OCI-LY1 (cell line): ENCODE data around the gene SGTB.

Experiments
- H2AFZ ChIP-seq: fragments of 200-600 bp; sonication (generic), shearing (Covaris generic); 2 replicates; pipeline ENCODE4 v1.6.0; 2014; ENCODE audit warnings: antibody characterized with exemption, mild to moderate bottlenecking, low read length
- H3F3A ChIP-seq: fragments of 200-600 bp; sonication (generic), shearing (Covaris generic); 2 replicates; pipeline ENCODE4 v1.6.0; 2014; ENCODE audit warnings: mild to moderate bottlenecking, antibody characterized with exemption, low read length, moderate library complexity; ENCODE audit not compliant: insufficient read depth
- H3K27ac ChIP-seq: fragments of 200-600 bp; sonication (generic); 2 replicates; pipeline ENCODE4 v1.5.1; 2014; ENCODE audit warnings: low read length, mixed run types, mild to moderate bottlenecking, low read depth; ENCODE audit not compliant: poor library complexity, severe bottlenecking
- H3K27me3 ChIP-seq: fragments of 200-600 bp; sonication (generic); 2 replicates; pipeline ENCODE4 v1.6.0; 2014; ENCODE audit warnings: antibody characterized with exemption, mild to moderate bottlenecking, low read length, moderate library complexity; ENCODE audit not compliant: insufficient read depth
- H3K36me3 ChIP-seq: fragments of 200-600 bp; sonication (generic); 2 replicates; pipeline ENCODE4 v1.6.1; 2014; ENCODE audit warnings: mild to moderate bottlenecking, antibody characterized with exemption, low read length, moderate library complexity, mixed read lengths; ENCODE audit not compliant: insufficient read depth
- H3K4me1 ChIP-seq: fragments of 200-600 bp; sonication (generic); 2 replicates; pipeline ENCODE4 v1.5.1; 2014; ENCODE audit warnings: mild to moderate bottlenecking, low read length, moderate library complexity; ENCODE audit not compliant: insufficient read depth, severe bottlenecking
- H3K4me2 ChIP-seq: fragments of 200-600 bp; sonication (generic), shearing (Covaris generic); 2 replicates; pipeline ENCODE4 v1.6.1; 2014; ENCODE audit warnings: low read length
- H3K4me3 ChIP-seq: fragments of 200-600 bp; sonication (generic); 2 replicates; pipeline ENCODE4 v1.5.1; 2014; ENCODE audit warnings: low read length, low read depth, mild to moderate bottlenecking, mixed read lengths; ENCODE audit not compliant: poor library complexity, severe bottlenecking
- H3K79me2 ChIP-seq: fragments of 200-600 bp; shearing (Covaris generic); 2 replicates; pipeline ENCODE4 v1.6.1; 2016; ENCODE audit warnings: mixed run types, low read length, mixed read lengths; ENCODE audit not compliant: insufficient read depth
- H3K9ac ChIP-seq: fragments of 200-600 bp; sonication (generic), shearing (Covaris generic); 2 replicates; pipeline ENCODE4 v1.6.1; 2014; ENCODE audit warnings: mild to moderate bottlenecking, low read length, mixed read lengths
- H3K9me2 ChIP-seq: fragments of 200-600 bp; sonication (generic), shearing (Covaris generic); 2 replicates; pipeline ENCODE4 v1.6.1; 2014; ENCODE audit warnings: low read depth, mild to moderate bottlenecking, low read length, mixed read lengths
- H3K9me3 ChIP-seq: fragments of 200-600 bp; shearing (Covaris generic); 2 replicates; pipeline ENCODE4 v1.6.1; 2014; ENCODE audit warnings: low read length, mixed read lengths
- H4K20me1 ChIP-seq: fragments of 200-600 bp; sonication (generic), shearing (Covaris generic); 2 replicates; pipeline ENCODE4 v1.6.0; 2016; ENCODE audit warnings: mild to moderate bottlenecking, low read length; ENCODE audit not compliant: insufficient read depth
- CTCF ChIP-seq: fragments of 200-600 bp; sonication (generic), shearing (Covaris generic); IDR thresholded peaks from 2 replicates; pipeline ENCODE4 v1.5.1; 2017; ENCODE audit warnings: mild to moderate bottlenecking, antibody characterized with exemption, low read length, moderate library complexity, mixed read lengths
- EZH2 ChIP-seq: fragments of 200-600 bp; sonication (generic), shearing (Covaris generic); IDR thresholded peaks from 2 replicates; pipeline ENCODE4 v1.8.0; 2017; ENCODE audit warnings: borderline replicate concordance, mixed run types, mild to moderate bottlenecking, antibody characterized with exemption, low read length, moderate library complexity, mixed read lengths

The SGTB gene

DNA sequence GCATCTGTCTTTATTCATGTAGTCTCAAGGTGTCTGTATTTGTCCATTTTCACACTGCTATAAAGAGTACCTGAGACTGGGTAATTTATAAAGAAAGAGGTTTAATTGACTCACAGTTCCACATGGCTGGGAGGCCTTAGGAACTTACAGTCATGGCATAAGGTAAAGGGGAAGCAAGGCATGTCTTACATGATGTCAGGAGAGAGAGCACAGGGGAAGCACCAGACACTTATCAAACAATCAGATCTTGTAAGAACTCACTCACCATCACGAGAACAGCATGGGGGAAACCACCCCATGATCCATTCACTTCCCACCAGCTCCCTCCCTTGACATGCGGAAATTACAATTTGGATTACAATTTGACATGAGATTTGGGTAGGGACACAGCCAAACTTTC is 44.3 kb upstream of the SGTB start:
- TF ChIP-seq EZH2 = no peak
- TF ChIP-seq CTCF = no peak

DNA sequence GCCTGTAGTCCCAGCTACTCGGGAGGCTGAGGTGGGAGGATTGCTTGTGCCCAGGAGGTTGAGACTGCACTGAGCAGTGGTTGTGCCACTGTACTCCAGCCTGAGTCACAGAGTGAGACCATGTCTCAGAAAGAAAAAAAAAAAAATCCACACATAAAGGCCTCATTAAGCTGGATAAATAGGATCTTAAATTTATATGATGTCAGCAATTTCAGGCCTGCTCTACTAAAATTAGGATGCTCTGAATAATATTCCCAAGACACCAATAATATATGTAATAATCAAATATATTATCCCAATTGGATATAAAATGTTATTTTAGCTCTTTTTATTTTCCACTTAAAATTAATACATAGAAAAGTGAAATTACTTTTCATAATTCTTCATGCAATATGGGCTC is 43.7 kb upstream of the SGTB start:
- Histone ChIP-seq H3K79me2 (no peaks in the 10 kb centered on the region), H3K36me3 (peaks cover 22% of the 10 kb centered on the region), H2AFZ (no peak overlapping the region), H3K4me3 (no peak overlapping the region), H3K9me3 (no peaks in the 10 kb centered on the region), H3F3A (no peaks in the 10 kb centered on the region), H4K20me1 (no peaks in the 10 kb centered on the region), H3K4me1 (no peaks in the 10 kb centered on the region), H3K27ac (no peak overlapping the region), H3K9me2 (no peaks in the 10 kb centered on the region), H3K9ac (no peak overlapping the region), H3K4me2 (no peak overlapping the region), H3K27me3 (no peaks in the 10 kb centered on the region)
- no peak for TF ChIP-seq EZH2
- TF ChIP-seq CTCF = no peak

More for the DNA sequence above, 44.3 kb upstream of the SGTB start:
- Histone ChIP-seq H3K4me1 (no peaks in the 10 kb centered on the region), H3K9me3 (no peaks in the 10 kb centered on the region), H4K20me1 (no peaks in the 10 kb centered on the region), H3K4me2 (no peak overlapping the region), H3K9ac (no peak overlapping the region), H3K36me3 (peaks cover 22% of the 10 kb centered on the region), H2AFZ (no peak overlapping the region), H3K9me2 (no peaks in the 10 kb centered on the region), H3F3A (no peaks in the 10 kb centered on the region), H3K4me3 (no peak overlapping the region), H3K27me3 (no peaks in the 10 kb centered on the region), H3K27ac (no peak overlapping the region), H3K79me2 (no peaks in the 10 kb centered on the region)

DNA sequence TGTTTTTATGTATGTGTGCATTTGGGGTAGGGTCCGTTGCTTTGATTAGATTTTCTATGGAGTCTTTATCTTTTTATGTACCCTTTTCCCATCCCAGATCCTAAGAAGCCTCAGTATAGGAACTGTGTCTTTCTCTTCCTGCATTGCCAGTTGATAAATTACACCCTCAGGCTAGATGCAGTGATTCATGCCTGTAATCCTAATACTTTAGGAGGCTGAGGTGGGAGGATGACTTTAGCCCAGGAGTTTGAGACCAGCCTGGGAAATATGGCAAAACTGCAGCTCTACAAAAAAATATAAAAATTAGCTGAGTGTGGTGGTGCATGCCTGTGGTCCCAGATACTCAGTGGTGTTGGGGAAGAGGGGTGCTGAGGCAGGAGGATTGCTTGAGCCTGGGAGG is 40.3 kb upstream of the SGTB start:
- Histone ChIP-seq H3K4me1 (peaks cover 5% of the 10 kb centered on the region), H3F3A (no peaks in the 10 kb centered on the region), H3K79me2 (no peaks in the 10 kb centered on the region), H3K9ac (no peak overlapping the region), H3K4me2 (no peak overlapping the region), H3K4me3 (no peak overlapping the region), H4K20me1 (no peaks in the 10 kb centered on the region), H3K9me3 (no peaks in the 10 kb centered on the region), H3K9me2 (no peaks in the 10 kb centered on the region), H3K36me3 (peaks cover 34% of the 10 kb centered on the region), H2AFZ (no peak overlapping the region), H3K27me3 (no peaks in the 10 kb centered on the region), H3K27ac (no peak overlapping the region)
- TF ChIP-seq CTCF (no peak), EZH2 (no peak)
